SK-N-MC (cell line): ENCODE measurements around the gene LDB1.
A peak's percentile ranks its signal among the peaks of the same experiment; 100 is the strongest.

Experiments
- DNase-seq: peaks from one replicate; pipeline ENCODE4 v3.0.0-alpha.2; 2011; ENCODE audit warnings: low read depth, low spot score
- H3K27ac ChIP-seq: fragments of 200-600 bp; sonication (generic); 2 replicates; pipeline ENCODE4 v1.5.1; 2016; ENCODE audit warnings: mixed run types
- H3K36me3 ChIP-seq: fragments of 200-600 bp; sonication (generic); 2 replicates; pipeline ENCODE4 v1.6.1; 2017; ENCODE audit warnings: antibody characterized with exemption, low read length, mixed read lengths; ENCODE audit not compliant: insufficient read depth
- H3K4me3 ChIP-seq: fragments of 200-600 bp; sonication (generic); 2 replicates; pipeline ENCODE4 v1.5.1; 2016
- H3K9ac ChIP-seq: fragments of 200-600 bp; sonication (generic); 2 replicates; pipeline ENCODE4 v1.8.0; 2017; ENCODE audit warnings: mixed run types, mixed read lengths; ENCODE audit not compliant: insufficient read length
- H3K9me3 ChIP-seq: fragments of 200-600 bp; sonication (generic); 2 replicates; pipeline ENCODE4 v1.6.1; 2017; ENCODE audit warnings: low read depth, mild to moderate bottlenecking, antibody characterized with exemption, low read length, moderate library complexity, mixed read lengths
- EZH2 ChIP-seq: fragments of 200-600 bp; sonication (generic); IDR thresholded peaks from one replicate; pipeline ENCODE4 v1.6.1; 2017; ENCODE audit warnings: antibody characterized with exemption
- FOXP2 ChIP-seq: optimal IDR thresholded peaks from 2 replicates; pipeline ENCODE3; 2011; ENCODE audit warnings: mild to moderate bottlenecking, moderate library complexity; ENCODE audit not compliant: insufficient read depth; ENCODE audit errors: extremely low read length, control extremely low read depth
- POLR2AphosphoS5 ChIP-seq: IDR thresholded peaks from 2 replicates; pipeline ENCODE4 v1.6.1; 2012; ENCODE audit warnings: mild to moderate bottlenecking, low read depth, low read length, borderline replicate concordance

Gene LDB1

DNA sequence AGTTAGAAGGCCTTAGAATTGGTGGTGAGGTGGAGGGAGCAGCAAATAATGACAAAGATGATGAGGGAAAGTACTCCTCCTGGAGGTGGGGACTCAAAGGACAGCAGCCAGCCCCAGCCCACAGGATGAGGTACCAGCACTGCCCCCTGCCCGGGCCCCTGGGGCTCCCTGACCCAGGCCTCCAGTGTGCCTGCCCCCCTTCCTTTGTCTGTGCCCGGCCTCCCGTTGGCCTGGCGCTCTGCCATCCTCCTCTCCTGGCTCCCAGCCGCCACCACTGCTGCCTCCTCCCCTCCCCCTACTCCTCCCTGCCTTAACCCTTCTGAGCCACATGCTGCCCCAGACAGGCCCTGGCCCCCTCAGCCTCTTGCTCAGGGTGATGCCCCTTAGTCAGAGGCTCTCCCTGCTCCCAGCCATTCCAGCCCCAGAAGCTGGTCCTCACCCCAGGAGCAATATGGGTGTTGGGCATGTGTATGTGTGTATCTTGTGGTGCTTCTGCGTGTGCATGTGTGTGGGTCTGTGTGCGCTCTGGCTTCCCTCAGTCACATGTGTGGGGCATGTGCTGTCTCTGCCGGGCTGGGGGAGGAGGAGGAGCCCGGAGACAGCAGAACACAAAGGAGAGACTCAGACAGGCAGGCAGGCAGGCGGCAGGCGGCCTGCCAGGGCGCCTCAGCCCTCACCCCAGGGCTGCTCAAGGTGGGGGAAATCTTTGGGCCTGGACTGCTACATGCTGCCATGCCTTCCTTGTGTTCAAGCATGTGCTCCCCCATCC is 2.6 kb downstream of the LDB1 start:
- DNase-seq = no peak
- Histone ChIP-seq H3K9me3 (no peaks in the 10 kb centered on the region), H3K36me3 (no peaks in the 10 kb centered on the region), H3K9ac (peak overlapping the region; percentile 59), H3K27ac (peak overlapping the region; percentile 93), H3K4me3 (peak overlapping the region; percentile 78)
- TF ChIP-seq EZH2 (no peak), POLR2AphosphoS5 (peak; percentile 62; the same call in 1 of the 2 replicates), FOXP2 (no peak)

DNA sequence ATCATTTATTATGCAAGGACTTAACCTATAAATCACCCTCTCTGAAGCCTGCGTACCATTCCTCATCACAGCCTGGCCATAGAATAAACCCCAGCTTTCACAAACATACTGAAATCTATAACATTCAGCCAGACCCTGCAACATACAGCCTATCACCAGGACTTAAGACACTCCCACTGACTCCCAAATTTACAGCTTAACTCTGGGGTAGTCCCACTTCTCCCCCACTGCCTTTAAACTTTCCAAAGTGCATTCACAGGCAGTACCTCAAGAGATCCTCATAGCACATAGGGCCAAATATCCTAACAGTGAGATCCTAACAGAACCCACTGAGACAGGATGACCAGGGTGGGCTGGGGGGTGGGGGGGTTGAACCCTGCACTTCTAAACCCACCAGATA is 3.5 kb downstream of the LDB1 start:
- Histone ChIP-seq H3K9me3 (no peaks in the 10 kb centered on the region), H3K4me3 (peak overlapping the region; percentile 78; the same call in 1 of the 2 replicates), H3K27ac (peak overlapping the region; percentile 93), H3K9ac (no peak overlapping the region), H3K36me3 (no peaks in the 10 kb centered on the region)
- no peak for DNase-seq
- TF ChIP-seq FOXP2 (no peak), EZH2 (no peak)

DNA sequence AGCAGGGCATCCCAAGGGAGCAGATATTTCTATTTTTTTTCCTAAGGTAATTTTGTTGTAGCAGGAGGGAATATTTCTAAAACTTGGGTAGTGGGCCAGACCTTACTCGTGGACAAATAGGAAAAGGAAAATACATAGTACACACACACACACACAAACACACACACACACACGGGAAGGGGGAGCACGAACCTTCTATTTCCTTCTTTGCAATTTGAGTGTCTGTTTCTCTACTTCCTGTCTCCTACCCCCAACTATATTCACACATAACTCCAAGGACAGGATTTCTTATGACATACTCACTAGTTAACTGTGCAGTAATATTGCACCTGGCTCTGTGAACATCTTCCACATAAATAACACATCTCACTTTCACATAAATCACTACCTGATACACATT is 4.4 kb downstream of the LDB1 start:
- Histone ChIP-seq H3K27ac (peak overlapping the region; percentile 67), H3K36me3 (peaks cover 3% of the 10 kb centered on the region; the same call in 1 of the 2 replicates), H3K9me3 (no peaks in the 10 kb centered on the region), H3K9ac (no peak overlapping the region), H3K4me3 (peak overlapping the region; percentile 80)
- no peak for DNase-seq
- TF ChIP-seq EZH2 (no peak), POLR2AphosphoS5 (no peak)

DNA sequence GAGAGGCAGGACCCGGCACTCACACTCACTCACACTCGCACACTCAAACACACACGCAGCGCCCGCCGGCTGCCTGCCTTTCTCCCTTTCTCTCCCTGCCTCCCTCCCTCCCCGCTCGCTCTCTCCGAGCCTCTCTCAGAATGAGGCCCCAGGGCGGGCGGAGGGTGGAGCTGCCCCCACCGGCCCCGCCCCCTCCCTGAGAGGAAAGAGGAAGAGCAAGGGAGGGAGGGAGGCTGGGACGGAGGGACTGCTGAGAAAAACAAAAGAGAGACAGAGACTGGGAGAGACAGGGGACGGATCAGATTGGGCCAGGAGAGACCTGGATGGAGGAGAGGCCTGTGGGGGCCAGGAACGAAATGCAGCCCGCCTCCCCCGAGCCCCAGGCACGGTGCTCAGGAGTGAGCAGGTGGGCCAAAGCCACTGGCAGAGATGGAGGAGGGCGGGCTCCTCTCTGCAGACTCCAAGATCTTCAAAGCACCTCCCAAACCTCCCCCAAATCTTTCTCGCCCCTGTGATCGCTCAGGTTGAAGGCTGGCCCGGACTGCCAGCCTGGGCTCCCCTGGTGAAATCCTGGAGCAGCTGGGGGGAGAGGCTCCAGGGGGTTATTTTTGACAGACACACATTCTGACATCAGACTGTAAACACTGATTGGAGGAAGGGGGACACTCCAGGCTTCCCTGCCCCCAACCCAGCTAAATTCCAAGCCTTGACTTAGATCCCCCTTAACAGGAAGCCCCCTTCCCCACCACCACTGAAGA is 5.1 kb downstream of the LDB1 start:
- Histone ChIP-seq H3K4me3 (peak overlapping the region; percentile 80), H3K9ac (no peak overlapping the region), H3K9me3 (no peaks in the 10 kb centered on the region), H3K27ac (peak overlapping the region; percentile 67), H3K36me3 (peaks cover 11% of the 10 kb centered on the region; the same call in 1 of the 2 replicates)
- no peak for DNase-seq
- no peak for TF ChIP-seq EZH2
- TF ChIP-seq FOXP2 = no peak
- TF ChIP-seq POLR2AphosphoS5 = peak; percentile 88

DNA sequence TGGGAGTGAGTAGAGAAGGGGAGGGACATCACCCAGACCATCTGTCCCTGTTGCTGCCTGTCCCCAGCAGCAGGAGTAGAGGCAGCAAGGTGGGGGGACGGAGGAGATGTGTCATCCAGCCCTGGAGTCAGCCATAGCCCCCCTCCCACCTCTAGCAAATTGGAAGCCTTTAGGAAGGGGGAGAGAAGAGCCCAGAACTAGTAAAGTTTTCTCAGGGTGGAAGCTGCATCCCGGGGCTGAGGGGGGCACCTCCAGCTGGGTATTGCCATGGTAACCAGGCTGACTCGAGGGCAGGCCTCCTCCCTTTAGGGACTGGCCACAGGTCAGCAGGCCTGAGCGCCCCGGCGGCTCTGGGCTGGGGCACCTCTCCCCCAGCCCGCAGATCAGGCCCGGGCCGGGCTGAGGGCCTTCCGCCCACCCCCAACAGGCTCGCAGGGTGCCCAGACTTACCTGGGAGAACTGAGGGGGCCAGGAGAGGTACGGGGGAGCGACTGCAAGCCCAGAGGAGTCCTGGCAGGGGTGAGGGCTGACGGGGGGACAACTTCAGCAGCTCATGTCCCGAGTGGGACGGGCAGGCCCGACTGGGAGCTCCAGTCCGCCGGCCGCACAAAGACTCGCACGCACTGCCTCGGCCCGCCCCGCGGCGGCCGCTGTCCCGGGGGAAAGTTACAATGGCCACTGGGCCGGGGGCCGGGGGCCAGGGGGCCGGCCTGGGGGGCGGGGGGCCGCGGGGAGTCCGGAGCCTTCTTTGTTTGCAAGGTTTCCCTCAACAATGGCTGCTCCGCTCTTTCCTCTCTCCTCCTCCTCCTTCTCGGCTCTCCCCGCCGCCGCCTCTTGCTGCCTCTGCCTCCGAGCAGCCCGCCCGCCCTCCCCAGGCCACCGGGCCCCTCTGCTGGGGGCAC is 6.0 kb downstream of the LDB1 start:
- no peak for TF ChIP-seq EZH2
- TF ChIP-seq FOXP2 = no peak
- no peak for TF ChIP-seq POLR2AphosphoS5
- no peak for DNase-seq
- Histone ChIP-seq H3K9me3 (no peaks in the 10 kb centered on the region), H3K27ac (no peak overlapping the region), H3K9ac (peak overlapping the region; percentile 77), H3K36me3 (peaks cover 19% of the 10 kb centered on the region; the same call in 1 of the 2 replicates), H3K4me3 (peak overlapping the region; percentile 80)

DNA sequence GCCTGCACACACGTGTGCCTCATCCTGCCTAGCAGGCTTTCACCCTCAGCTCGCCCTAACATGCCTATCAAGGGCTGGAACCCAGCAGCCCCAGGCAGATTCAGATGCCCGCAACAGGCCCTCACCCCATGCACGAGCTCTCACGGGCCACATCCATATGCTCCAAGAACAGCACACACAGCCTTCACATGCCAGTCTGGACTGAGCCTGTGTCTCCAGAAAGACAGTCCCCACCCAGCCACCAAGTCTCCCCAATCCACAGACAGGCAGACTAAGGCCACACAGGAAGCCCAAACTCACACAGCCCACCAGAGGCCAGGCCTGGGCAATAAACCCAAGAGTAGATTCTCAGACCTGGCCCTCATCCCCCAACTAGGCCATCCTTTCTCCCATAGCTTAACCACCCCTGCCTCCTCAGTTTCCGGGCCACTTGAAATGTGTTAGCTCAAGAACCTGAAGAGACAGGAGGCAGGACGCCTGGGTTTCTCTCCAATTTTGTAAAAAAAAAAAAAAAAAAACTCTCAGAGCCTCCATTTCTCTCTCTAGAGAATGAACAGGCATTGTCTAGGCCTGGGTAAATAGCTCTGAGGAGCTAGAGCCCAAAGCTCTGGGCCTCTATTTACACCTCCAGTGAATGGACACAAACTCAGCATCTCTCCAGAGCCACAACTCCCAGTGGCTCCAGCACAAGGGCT is 6.8 kb downstream of the LDB1 start:
- no peak for DNase-seq
- Histone ChIP-seq H3K9me3 (no peaks in the 10 kb centered on the region), H3K36me3 (peaks cover 26% of the 10 kb centered on the region; the same call in 1 of the 2 replicates), H3K9ac (peak overlapping the region; percentile 77), H3K27ac (no peak overlapping the region), H3K4me3 (peak overlapping the region; percentile 80)
- no peak for TF ChIP-seq EZH2
- no peak for TF ChIP-seq FOXP2
- TF ChIP-seq POLR2AphosphoS5 = no peak

DNA sequence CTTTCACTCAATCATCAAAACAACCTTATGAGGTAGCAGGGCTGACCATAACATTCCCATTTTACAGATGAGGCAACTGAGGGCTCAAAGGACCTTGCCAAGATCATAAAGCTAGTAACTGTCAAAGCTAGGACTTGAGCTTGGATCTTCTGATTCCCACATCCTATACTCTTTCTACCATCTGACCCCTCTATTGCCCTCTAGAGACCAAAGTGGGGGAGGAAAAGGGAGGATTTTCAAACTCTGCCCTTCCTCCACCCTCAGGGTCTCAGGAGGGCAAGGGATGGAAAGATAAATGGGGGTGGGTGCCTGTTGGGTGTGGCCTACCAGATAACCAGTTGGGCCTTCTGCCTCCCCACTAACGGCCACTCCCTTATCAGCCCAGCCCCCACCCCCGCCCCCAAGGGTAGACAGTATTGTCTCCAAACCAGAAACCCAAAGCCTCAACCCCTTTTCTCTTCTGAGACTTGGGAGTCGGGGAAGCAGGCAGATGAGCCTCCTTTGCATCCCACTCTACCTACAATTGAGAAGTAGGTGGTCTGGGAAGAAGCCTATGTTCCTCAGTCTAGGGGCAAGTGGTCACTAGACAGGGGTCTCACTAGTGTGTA is 7.9 kb downstream of the LDB1 start:
- TF ChIP-seq FOXP2 = no peak
- TF ChIP-seq POLR2AphosphoS5 = no peak
- TF ChIP-seq EZH2 = no peak
- no peaks in the 10 kb centered on the region for H3K9me3 ChIP-seq
- peaks cover 26% of the 10 kb centered on the region; the same call in 1 of the 2 replicates for H3K36me3 ChIP-seq
- no peak overlapping the region for H3K27ac ChIP-seq
- H3K9ac ChIP-seq = no peak overlapping the region
- no peak for DNase-seq
- no peak overlapping the region for H3K4me3 ChIP-seq
